Measurements from ENCODE around the gene FGF2. TPM values are rescaled to one million over a fixed set of nuclear protein-coding genes. Genes with fewer than 3 reads are reported as not detected.

FGF2 gene
- total RNA-seq, 1 donor from 2014 or later: 26.1 TPM

- no peak overlapping the region for H3K4me3 Mint-ChIP-seq (ENCODE audit: unreplicated experiment)
- H3K27me3 Mint-ChIP-seq (ENCODE audit: unreplicated experiment): peaks cover 4% of the 10 kb centered on the region
- TF ChIP-seq CTCF (IDR thresholded peaks at IDR 0.05; ENCODE audit: unreplicated experiment): no peak
- peaks cover 16% of the 10 kb centered on the region for H3K9me3 Mint-ChIP-seq (ENCODE audit: unreplicated experiment)
- no peak overlapping the region for H3K27ac Mint-ChIP-seq (ENCODE audit: unreplicated experiment)
- H3K36me3 Mint-ChIP-seq (ENCODE audit: low read depth, unreplicated experiment): peaks cover 52% of the 10 kb centered on the region
- DNase-seq (ENCODE audit: low spot score): no peak
- no peaks in the 10 kb centered on the region for H3K4me1 Mint-ChIP-seq (ENCODE audit: unreplicated experiment)
Measured at GRCh38 chr4:122882857-122883735, 56.5 kb downstream of the FGF2 start.

- TF ChIP-seq CTCF (IDR thresholded peaks at IDR 0.05; ENCODE audit: unreplicated experiment): no peak
- Mint-ChIP-seq H3K9me3 (ENCODE audit: unreplicated experiment) (peaks cover 13% of the 10 kb centered on the region), H3K27ac (ENCODE audit: unreplicated experiment) (no peak overlapping the region), H3K4me3 (ENCODE audit: unreplicated experiment) (no peak overlapping the region), H3K4me1 (ENCODE audit: unreplicated experiment) (no peaks in the 10 kb centered on the region), H3K27me3 (ENCODE audit: unreplicated experiment) (peaks cover 2% of the 10 kb centered on the region), H3K36me3 (ENCODE audit: low read depth, unreplicated experiment) (peaks cover 38% of the 10 kb centered on the region)
- no peak for DNase-seq (ENCODE audit: low spot score)
Measured at GRCh38 chr4:122884499-122884898, 57.9 kb downstream of the FGF2 start.

- H3K4me1 Mint-ChIP-seq (ENCODE audit: unreplicated experiment): no peaks in the 10 kb centered on the region
- H3K9me3 Mint-ChIP-seq (ENCODE audit: unreplicated experiment): no peaks in the 10 kb centered on the region
- H3K4me3 Mint-ChIP-seq (ENCODE audit: unreplicated experiment): no peak overlapping the region
- TF ChIP-seq CTCF (IDR thresholded peaks at IDR 0.05; ENCODE audit: unreplicated experiment): no peak
- peaks cover 2% of the 10 kb centered on the region for H3K27me3 Mint-ChIP-seq (ENCODE audit: unreplicated experiment)
- DNase-seq (ENCODE audit: low spot score): no peak
- H3K36me3 Mint-ChIP-seq (ENCODE audit: low read depth, unreplicated experiment): peaks cover 13% of the 10 kb centered on the region
- H3K27ac Mint-ChIP-seq (ENCODE audit: unreplicated experiment): no peak overlapping the region
Measured at GRCh38 chr4:122889726-122890125, 63.1 kb downstream of the FGF2 start.

GRCh38 chr4:122890147-122890795, 63.6 kb downstream of the FGF2 start:
- Mint-ChIP-seq H3K4me3 (ENCODE audit: unreplicated experiment) (no peak overlapping the region), H3K27me3 (ENCODE audit: unreplicated experiment) (peaks cover 2% of the 10 kb centered on the region), H3K4me1 (ENCODE audit: unreplicated experiment) (no peaks in the 10 kb centered on the region), H3K9me3 (ENCODE audit: unreplicated experiment) (no peaks in the 10 kb centered on the region), H3K36me3 (ENCODE audit: low read depth, unreplicated experiment) (peaks cover 13% of the 10 kb centered on the region), H3K27ac (ENCODE audit: unreplicated experiment) (no peak overlapping the region)
- TF ChIP-seq CTCF (IDR thresholded peaks at IDR 0.05; ENCODE audit: unreplicated experiment): no peak
- no peak for DNase-seq (ENCODE audit: low spot score)

GRCh38 chr4:122894827-122895226, 68.2 kb downstream of the FGF2 start:
- no peak for TF ChIP-seq CTCF (IDR thresholded peaks at IDR 0.05; ENCODE audit: unreplicated experiment)
- Mint-ChIP-seq H3K4me3 (ENCODE audit: unreplicated experiment) (no peak overlapping the region), H3K9me3 (ENCODE audit: unreplicated experiment) (no peaks in the 10 kb centered on the region), H3K36me3 (ENCODE audit: low read depth, unreplicated experiment) (peaks cover 8% of the 10 kb centered on the region), H3K4me1 (ENCODE audit: unreplicated experiment) (no peaks in the 10 kb centered on the region), H3K27me3 (ENCODE audit: unreplicated experiment) (no peaks in the 10 kb centered on the region), H3K27ac (ENCODE audit: unreplicated experiment) (no peak overlapping the region)
- no peak for DNase-seq (ENCODE audit: low spot score)

Data from endothelial cell (in vitro differentiated cells).